HUES64 (cell line): ENCODE measurements around the gene ANKRD13C.

ENCODE experiments used
- H3K27ac ChIP-seq: 2 replicates; pipeline ENCODE4 v1.7.0; 2013; ENCODE audit warnings: low read depth, low read length, inconsistent platforms
- H3K27me3 ChIP-seq: 2 replicates; pipeline ENCODE4 v1.6.1; 2013; ENCODE audit warnings: mild to moderate bottlenecking, low read length; ENCODE audit not compliant: insufficient read depth
- H3K36me3 ChIP-seq: 2 replicates; pipeline ENCODE4 v1.6.1; 2013; ENCODE audit warnings: mild to moderate bottlenecking, low read length; ENCODE audit not compliant: insufficient read depth
- H3K4me1 ChIP-seq: 2 replicates; pipeline ENCODE4 v1.6.1; 2013; ENCODE audit warnings: mild to moderate bottlenecking, low read length, moderate library complexity; ENCODE audit not compliant: insufficient read depth
- H3K4me3 ChIP-seq: 2 replicates; pipeline ENCODE4 v1.5.1; 2013; ENCODE audit warnings: mild to moderate bottlenecking, low read length, moderate library complexity
- H3K9ac ChIP-seq: 2 replicates; pipeline ENCODE4 v1.6.1; 2013; ENCODE audit warnings: mild to moderate bottlenecking, low read depth, low read length
- H3K9me3 ChIP-seq: 2 replicates; pipeline ENCODE4 v1.6.1; 2013; ENCODE audit warnings: low read depth, low read length; ENCODE audit not compliant: insufficient read depth
- WGBS: fragments of 150-250, 120-280 bp; methylation state at CpG from one replicate; pipeline ENCODE4 v1.1.7; 2013; ENCODE audit warnings: missing lambda C conversion rate; 5-methylcytosine and 5-hydroxymethylcytosine counted together

Gene ANKRD13C

GRCh38 chr1:70247122-70247521 lies 107.4 kb downstream of the ANKRD13C start:
- Histone ChIP-seq H3K4me1 (no peaks in the 10 kb centered on the region), H3K27ac (no peak overlapping the region), H3K36me3 (peaks cover 100% of the 10 kb centered on the region), H3K4me3 (no peak overlapping the region), H3K9ac (no peak overlapping the region), H3K9me3 (no peaks in the 10 kb centered on the region), H3K27me3 (no peaks in the 10 kb centered on the region)

GRCh38 chr1:70239940-70240339 lies 114.6 kb downstream of the ANKRD13C start:
- no peak overlapping the region for H3K9ac ChIP-seq
- H3K27ac ChIP-seq = no peak overlapping the region
- H3K4me3 ChIP-seq = no peak overlapping the region
- peaks cover 100% of the 10 kb centered on the region for H3K36me3 ChIP-seq
- no peaks in the 10 kb centered on the region for H3K27me3 ChIP-seq
- no peaks in the 10 kb centered on the region for H3K9me3 ChIP-seq
- no peaks in the 10 kb centered on the region for H3K4me1 ChIP-seq

- Histone ChIP-seq H3K27me3 (no peaks in the 10 kb centered on the region), H3K9me3 (no peaks in the 10 kb centered on the region), H3K27ac (no peak overlapping the region), H3K4me1 (no peaks in the 10 kb centered on the region), H3K4me3 (no peak overlapping the region), H3K36me3 (peaks cover 100% of the 10 kb centered on the region), H3K9ac (no peak overlapping the region)
These were observed 119.8 kb downstream of the ANKRD13C start for GRCh38 chr1:70234733-70235132.

- H3K36me3 ChIP-seq = peaks cover 100% of the 10 kb centered on the region
- H3K9ac ChIP-seq = no peak overlapping the region
- no peaks in the 10 kb centered on the region for H3K9me3 ChIP-seq
- whole genome bisulfite sequencing = 96% methylated on average over 4 of the region's 4 CpGs
- no peaks in the 10 kb centered on the region for H3K27me3 ChIP-seq
- H3K27ac ChIP-seq = no peak overlapping the region
- H3K4me3 ChIP-seq = no peak overlapping the region
- H3K4me1 ChIP-seq = no peaks in the 10 kb centered on the region
These were observed 123.0 kb downstream of the ANKRD13C start for GRCh38 chr1:70231475-70231874.

- Histone ChIP-seq H3K4me1 (peaks cover 4% of the 10 kb centered on the region), H3K9ac (no peak overlapping the region), H3K27me3 (no peaks in the 10 kb centered on the region), H3K36me3 (peaks cover 98% of the 10 kb centered on the region), H3K4me3 (no peak overlapping the region), H3K27ac (no peak overlapping the region), H3K9me3 (no peaks in the 10 kb centered on the region)
- no CpG with 5 or more reads among the region's 2 CpGs for WGBS
These were observed 125.9 kb downstream of the ANKRD13C start for GRCh38 chr1:70228670-70229069.

- Histone ChIP-seq H3K4me3 (no peak overlapping the region), H3K27ac (no peak overlapping the region), H3K4me1 (peaks cover 16% of the 10 kb centered on the region), H3K27me3 (no peaks in the 10 kb centered on the region), H3K36me3 (peaks cover 98% of the 10 kb centered on the region), H3K9ac (no peak overlapping the region), H3K9me3 (no peaks in the 10 kb centered on the region)
- WGBS = 80% methylated on average over 1 of the region's 1 CpG
These were observed 127.1 kb downstream of the ANKRD13C start for GRCh38 chr1:70227439-70227838.

- Histone ChIP-seq H3K27ac (no peak overlapping the region), H3K4me3 (no peak overlapping the region), H3K9ac (no peak overlapping the region), H3K9me3 (no peaks in the 10 kb centered on the region), H3K27me3 (no peaks in the 10 kb centered on the region), H3K36me3 (peaks cover 79% of the 10 kb centered on the region), H3K4me1 (peaks cover 23% of the 10 kb centered on the region)
- 88% methylated on average over 2 of the region's 2 CpGs for WGBS
These were observed 129.6 kb downstream of the ANKRD13C start for GRCh38 chr1:70224954-70225353.

- H3K4me3 ChIP-seq = peak overlapping the region; percentile 98
- H3K27me3 ChIP-seq = no peaks in the 10 kb centered on the region
- H3K9me3 ChIP-seq = no peaks in the 10 kb centered on the region
- peaks cover 23% of the 10 kb centered on the region for H3K4me1 ChIP-seq
- peak overlapping the region; percentile 99 for H3K9ac ChIP-seq
- 0 out of 2 replicates have a peak overlapping the region, but pooled peaks have one; percentile 10 for H3K27ac ChIP-seq
- WGBS = 88% methylated on average over 2 of the region's 3 CpGs
- H3K36me3 ChIP-seq = peaks cover 57% of the 10 kb centered on the region
These were observed 131.7 kb downstream of the ANKRD13C start for GRCh38 chr1:70222716-70223235.

GRCh38 chr1:70221238-70222121 lies 133.0 kb downstream of the ANKRD13C start, which contains the start of gene SRSF11:
Gene SRSF11, plus strand, starts transcription at chr1:70221380. Its CDS starts 257 bp downstream, at chr1:70221637.
- H3K9ac ChIP-seq = peak within 1 kb of the TSS; percentile 99
- H3K9me3 ChIP-seq = no peaks in the 10 kb centered on the region
- peaks cover 48% of the 10 kb centered on the region for H3K36me3 ChIP-seq
- H3K4me1 ChIP-seq = peaks cover 23% of the 10 kb centered on the region
- under 1% methylated on average over 71 of the region's 74 CpGs for WGBS
- no peaks in the 10 kb centered on the region for H3K27me3 ChIP-seq
- peak within 1 kb of the TSS; percentile 99 for H3K27ac ChIP-seq
- H3K4me3 ChIP-seq = peak within 1 kb of the TSS; percentile 98

GRCh38 chr1:70220517-70221237 lies 133.8 kb downstream of the ANKRD13C start:
- Histone ChIP-seq H3K9me3 (no peaks in the 10 kb centered on the region), H3K27me3 (no peaks in the 10 kb centered on the region), H3K4me3 (peak overlapping the region; percentile 98), H3K36me3 (peaks cover 47% of the 10 kb centered on the region), H3K9ac (peak overlapping the region; percentile 99), H3K27ac (peak overlapping the region; percentile 99), H3K4me1 (peaks cover 23% of the 10 kb centered on the region)
- 65% methylated on average over 16 of the region's 17 CpGs for WGBS

GRCh38 chr1:70220015-70220414 lies 134.5 kb downstream of the ANKRD13C start:
- no peak overlapping the region for H3K9ac ChIP-seq
- no peaks in the 10 kb centered on the region for H3K9me3 ChIP-seq
- H3K27ac ChIP-seq = no peak overlapping the region
- peaks cover 47% of the 10 kb centered on the region for H3K36me3 ChIP-seq
- peaks cover 23% of the 10 kb centered on the region for H3K4me1 ChIP-seq
- 94% methylated on average over 2 of the region's 2 CpGs for WGBS
- no peak overlapping the region for H3K4me3 ChIP-seq
- no peaks in the 10 kb centered on the region for H3K27me3 ChIP-seq
